Measurements from ENCODE around the gene VAMP7. TPM values are rescaled to one million over a fixed set of nuclear protein-coding genes. Genes with fewer than 3 reads are reported as not detected.
A peak's percentile ranks its signal among the peaks of the same experiment; 100 is the strongest.
"Not testable (repeated sequence)": the region's sequence is repeated elsewhere in the genome, so short reads cannot be mapped to it uniquely, and the experiment has no call there.

The VAMP7 gene
- total RNA-seq: 21.4 TPM
- long read RNA-seq, transcript VAMP7-202 (8 exons, 2,646 nt): major isoform, 40 of 57 reads
- long read RNA-seq, transcript VAMP7-203 (7 exons, 658 nt): minor isoform, 8 of 57 reads
- long read RNA-seq, partial matches to known transcripts: 0 of 57 reads
- long read RNA-seq, other reads (novel, unspliced or antisense): 6 of 57 reads

GRCh38 chrX:155881158-155881993, at the start of gene VAMP7:
VAMP7 (plus strand) TSS chrX:155881345; CDS start chrX:155889467, 8,122 bp downstream.
- Histone ChIP-seq H3K36me3 (no peaks in the 10 kb centered on the region), H3K27ac (replicated peaks) (peak within 1 kb of the TSS; percentile 84)

GRCh38 chrX:155841232-155841631, 39.9 kb upstream of the VAMP7 start:
- Histone ChIP-seq H3K36me3 (no peaks in the 10 kb centered on the region), H3K27me3 (ENCODE audit: low read depth) (no peaks in the 10 kb centered on the region), H3K27ac (replicated peaks) (no peak overlapping the region), H3K4me3 (no peak overlapping the region), H3K9me3 (replicated peaks) (peaks cover 23% of the 10 kb centered on the region), H3K4me1 (no peaks in the 10 kb centered on the region)
- DNase-seq: no peak
- intact Hi-C loops (cut with micrococcal nuclease): no loop called here
- TF ChIP-seq CTCF (IDR thresholded peaks at IDR 0.05; ENCODE audit: borderline replicate concordance): no peak

More at GRCh38 chrX:155881158-155881993, at the start of gene VAMP7:
- intact Hi-C loops (cut with micrococcal nuclease): no loop called here
- Histone ChIP-seq H3K27me3 (ENCODE audit: low read depth) (no peaks in the 10 kb centered on the region), H3K4me3 (peak within 1 kb of the TSS; percentile 81), H3K4me1 (peaks cover 16% of the 10 kb centered on the region), H3K9me3 (replicated peaks) (no peaks in the 10 kb centered on the region)
- peak; percentile 85 for DNase-seq
- TF ChIP-seq CTCF (IDR thresholded peaks at IDR 0.05; ENCODE audit: borderline replicate concordance): no peak

- intact Hi-C loops (cut with micrococcal nuclease); H3K4me3 ChIP-seq; H3K27ac ChIP-seq (replicated peaks); H3K9me3 ChIP-seq (replicated peaks); DNase-seq; H3K27me3 ChIP-seq (ENCODE audit: low read depth); H3K4me1 ChIP-seq; H3K36me3 ChIP-seq: not testable (repeated sequence)
Observed at GRCh38 chrX:155851786-155852185, 29.4 kb upstream of the VAMP7 start.

GRCh38 chrX:155857561-155857960, 23.6 kb upstream of the VAMP7 start:
- H3K4me3 ChIP-seq: no peak overlapping the region
- TF ChIP-seq CTCF (IDR thresholded peaks at IDR 0.05; ENCODE audit: borderline replicate concordance): peak; percentile 25
- H3K9me3 ChIP-seq (replicated peaks): no peaks in the 10 kb centered on the region
- H3K27ac ChIP-seq (replicated peaks): no peak overlapping the region
- no peaks in the 10 kb centered on the region for H3K36me3 ChIP-seq
- intact Hi-C loops (cut with micrococcal nuclease): no loop called here
- no peaks in the 10 kb centered on the region for H3K27me3 ChIP-seq (ENCODE audit: low read depth)
- DNase-seq: no peak
- no peaks in the 10 kb centered on the region for H3K4me1 ChIP-seq

- no peaks in the 10 kb centered on the region for H3K27me3 ChIP-seq (ENCODE audit: low read depth)
- intact Hi-C loops (cut with micrococcal nuclease): no loop called here
- no peak for TF ChIP-seq CTCF (IDR thresholded peaks at IDR 0.05; ENCODE audit: borderline replicate concordance)
- H3K4me1 ChIP-seq: no peaks in the 10 kb centered on the region
- H3K4me3 ChIP-seq: no peak overlapping the region
- no peaks in the 10 kb centered on the region for H3K36me3 ChIP-seq
- no peak overlapping the region for H3K27ac ChIP-seq (replicated peaks)
- no peak for DNase-seq
- H3K9me3 ChIP-seq (replicated peaks): peaks cover 20% of the 10 kb centered on the region
Observed at GRCh38 chrX:155864655-155865054, 16.5 kb upstream of the VAMP7 start.

GRCh38 chrX:155865193-155865592, 16.0 kb upstream of the VAMP7 start:
- H3K4me3 ChIP-seq: no peak overlapping the region
- H3K36me3 ChIP-seq: no peaks in the 10 kb centered on the region
- peaks cover 20% of the 10 kb centered on the region for H3K9me3 ChIP-seq (replicated peaks)
- H3K27me3 ChIP-seq (ENCODE audit: low read depth): no peaks in the 10 kb centered on the region
- no peak for DNase-seq
- no peaks in the 10 kb centered on the region for H3K4me1 ChIP-seq
- no peak overlapping the region for H3K27ac ChIP-seq (replicated peaks)
- TF ChIP-seq CTCF (IDR thresholded peaks at IDR 0.05; ENCODE audit: borderline replicate concordance): no peak
- intact Hi-C loops (cut with micrococcal nuclease): no loop called here

Data from left ventricle myocardium inferior (tissue), 1 donor.